Kasumi-1 (cell line): Measurements from ENCODE around the gene PACSIN1.
A peak's percentile ranks its signal among the peaks of the same experiment; 100 is the strongest.

Source experiments
- DNase-seq, 2 experiments: peaks; one replicate each; lab custom pipeline; 2025; lab: John Stamatoyannopoulos, UW

PACSIN1 gene

DNA sequence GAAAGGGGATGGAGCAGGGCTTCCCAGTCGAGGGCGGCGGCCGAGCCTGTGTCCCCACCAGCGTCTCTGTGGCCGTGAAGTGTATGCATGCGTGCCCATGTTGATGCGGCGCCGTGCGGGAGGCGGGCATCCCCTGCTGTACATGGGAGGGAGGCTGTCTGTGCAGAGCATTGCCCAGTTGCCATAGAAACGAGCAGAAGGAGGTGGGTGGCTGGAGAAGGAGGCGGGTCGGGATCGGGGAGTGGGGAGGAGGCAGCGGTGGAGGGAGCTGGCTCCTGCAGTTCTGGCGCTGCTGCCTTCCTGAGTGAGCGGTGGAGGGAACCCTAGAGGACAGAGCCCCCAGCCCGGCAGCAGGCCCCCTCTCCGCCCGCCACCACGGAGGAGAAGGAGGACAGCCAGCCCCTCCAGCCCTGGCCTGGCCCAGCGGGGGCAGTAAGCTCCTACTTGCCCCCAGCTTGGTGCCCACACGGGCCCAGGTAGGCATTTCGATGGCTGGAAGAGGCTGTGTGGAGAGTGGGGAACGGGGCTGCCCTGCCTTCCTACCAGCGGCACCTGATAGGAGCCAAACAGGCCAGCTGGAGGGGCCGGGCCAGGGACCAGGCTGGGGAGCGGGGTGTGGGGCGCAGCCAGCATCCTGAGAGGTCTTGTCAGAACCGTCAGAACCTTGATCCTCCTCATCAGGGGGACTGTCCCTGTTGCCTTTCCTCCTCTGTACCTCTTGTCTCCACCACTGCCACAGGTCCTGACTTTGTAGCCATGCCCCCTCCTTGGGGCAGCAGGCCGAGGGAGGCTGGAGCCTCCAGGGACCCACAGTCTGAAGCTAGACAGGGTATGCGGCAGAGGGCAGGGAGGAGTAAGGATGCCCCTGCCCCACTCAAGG lies 49.0 kb downstream of the PACSIN1 start:
- DNase-seq = no peak

DNA sequence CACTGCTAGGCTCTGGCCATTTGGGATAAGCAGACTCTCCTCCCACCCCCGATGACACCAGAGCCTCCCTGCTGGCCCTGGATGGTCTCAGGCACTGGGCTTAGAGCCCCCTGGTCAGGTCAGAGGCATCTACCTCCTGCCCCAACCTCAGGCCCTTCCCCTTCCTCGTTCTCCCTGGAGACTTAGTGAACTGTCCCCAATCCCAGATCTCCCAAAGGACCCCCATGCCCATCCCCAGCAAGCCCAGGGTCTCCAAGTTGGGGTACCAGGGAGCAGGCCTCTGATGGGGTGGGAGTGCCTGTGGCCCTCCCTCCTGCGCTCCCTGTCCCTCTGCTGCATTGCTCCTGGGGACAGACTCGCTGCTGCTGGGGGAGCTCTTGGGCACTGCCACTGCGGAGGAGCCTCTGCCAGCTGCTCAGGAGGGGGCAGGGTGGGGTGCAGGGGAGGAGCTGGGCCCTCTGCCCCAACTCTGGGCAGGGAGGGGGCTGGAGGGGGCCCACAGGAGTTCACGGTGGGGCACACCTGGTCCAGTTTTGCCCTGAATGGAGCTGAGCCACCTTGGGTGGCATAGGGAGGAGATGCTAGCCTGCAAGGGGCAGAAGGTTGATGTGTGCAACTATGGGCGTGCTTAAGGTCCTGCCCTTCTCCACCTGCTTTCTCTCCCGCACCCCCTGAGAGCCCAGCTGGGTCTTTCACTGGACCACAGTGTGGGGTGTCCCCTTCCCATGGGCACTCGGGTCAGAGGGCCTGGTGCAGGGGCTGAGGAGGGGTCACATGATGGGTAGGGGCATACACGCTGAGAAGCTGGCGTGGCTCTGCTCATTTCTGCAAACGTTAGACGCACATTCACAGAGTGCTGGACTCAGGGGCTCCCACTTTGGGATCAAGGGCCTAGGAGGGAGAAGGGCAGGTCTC lies 49.9 kb downstream of the PACSIN1 start:
- DNase-seq = no peak

GRCh38 chr6:34516391-34517324 lies 50.8 kb downstream of the PACSIN1 start:
- no peak for DNase-seq

DNA sequence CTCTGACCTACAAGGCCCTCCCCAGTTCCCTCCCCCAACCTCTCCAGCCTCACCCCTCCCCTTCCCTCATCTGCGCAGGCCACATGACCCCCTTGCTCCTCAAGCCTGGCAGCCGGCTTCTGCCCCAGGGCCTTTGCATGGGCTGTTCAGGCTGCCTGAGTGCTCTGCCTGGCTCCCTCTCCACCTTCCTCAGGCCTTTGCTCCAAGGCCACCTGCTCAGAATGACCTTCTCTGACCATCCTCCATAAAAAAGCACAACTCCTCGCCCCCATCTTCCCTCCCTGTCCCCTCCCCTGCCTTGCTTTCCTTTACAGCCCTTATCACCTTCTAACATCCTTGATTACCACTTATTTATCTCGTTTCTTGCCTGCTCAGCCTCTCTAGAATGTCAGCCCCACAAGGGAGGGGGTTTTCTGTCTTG lies 51.6 kb downstream of the PACSIN1 start:
- DNase-seq = no peak

GRCh38 chr6:34517966-34518365 lies 52.1 kb downstream of the PACSIN1 start:
- no peak for DNase-seq

GRCh38 chr6:34518669-34519365 lies 52.9 kb downstream of the PACSIN1 start:
- no peak for DNase-seq

GRCh38 chr6:34519971-34520644 lies 54.2 kb downstream of the PACSIN1 start:
- no peak for DNase-seq

DNA sequence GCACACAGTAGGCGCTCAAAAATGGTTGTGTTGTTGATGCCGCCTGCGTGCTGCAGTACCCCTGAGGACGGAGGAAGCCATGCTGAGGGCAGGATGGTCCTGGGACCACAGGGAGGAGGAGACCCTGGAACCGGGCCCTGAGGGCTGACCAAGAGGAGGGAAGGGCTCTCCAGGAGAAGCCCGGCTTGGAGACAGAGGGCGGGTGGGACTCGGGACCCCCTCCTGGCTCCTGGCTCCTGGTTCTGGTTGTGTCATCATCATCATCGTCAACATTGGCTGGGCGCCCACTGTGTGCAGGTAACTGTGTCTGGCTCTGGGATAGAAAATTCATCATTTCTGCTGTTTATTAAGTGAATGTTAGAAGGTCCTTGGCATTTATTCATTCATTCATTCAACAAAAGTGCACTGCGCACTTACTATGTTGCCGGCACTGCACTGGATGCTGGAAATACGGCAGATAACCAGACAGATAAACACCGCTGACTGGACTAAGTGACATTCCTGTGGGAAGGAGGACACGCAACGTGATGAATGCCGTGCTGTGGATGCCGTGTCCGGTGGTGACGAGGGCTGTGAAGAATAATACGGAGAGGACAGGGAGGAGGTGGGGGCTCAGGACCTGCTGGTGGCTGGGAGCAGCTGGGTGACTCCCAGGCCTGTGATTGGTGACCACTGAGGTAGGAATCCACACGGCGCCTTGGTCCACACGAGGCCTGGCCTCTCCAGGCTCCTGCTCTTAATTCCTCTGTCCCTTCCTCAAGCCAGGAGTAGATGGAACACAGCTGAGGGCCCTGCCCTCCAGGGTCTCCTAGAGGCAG lies 55.0 kb downstream of the PACSIN1 start:
- DNase-seq = no peak

DNA sequence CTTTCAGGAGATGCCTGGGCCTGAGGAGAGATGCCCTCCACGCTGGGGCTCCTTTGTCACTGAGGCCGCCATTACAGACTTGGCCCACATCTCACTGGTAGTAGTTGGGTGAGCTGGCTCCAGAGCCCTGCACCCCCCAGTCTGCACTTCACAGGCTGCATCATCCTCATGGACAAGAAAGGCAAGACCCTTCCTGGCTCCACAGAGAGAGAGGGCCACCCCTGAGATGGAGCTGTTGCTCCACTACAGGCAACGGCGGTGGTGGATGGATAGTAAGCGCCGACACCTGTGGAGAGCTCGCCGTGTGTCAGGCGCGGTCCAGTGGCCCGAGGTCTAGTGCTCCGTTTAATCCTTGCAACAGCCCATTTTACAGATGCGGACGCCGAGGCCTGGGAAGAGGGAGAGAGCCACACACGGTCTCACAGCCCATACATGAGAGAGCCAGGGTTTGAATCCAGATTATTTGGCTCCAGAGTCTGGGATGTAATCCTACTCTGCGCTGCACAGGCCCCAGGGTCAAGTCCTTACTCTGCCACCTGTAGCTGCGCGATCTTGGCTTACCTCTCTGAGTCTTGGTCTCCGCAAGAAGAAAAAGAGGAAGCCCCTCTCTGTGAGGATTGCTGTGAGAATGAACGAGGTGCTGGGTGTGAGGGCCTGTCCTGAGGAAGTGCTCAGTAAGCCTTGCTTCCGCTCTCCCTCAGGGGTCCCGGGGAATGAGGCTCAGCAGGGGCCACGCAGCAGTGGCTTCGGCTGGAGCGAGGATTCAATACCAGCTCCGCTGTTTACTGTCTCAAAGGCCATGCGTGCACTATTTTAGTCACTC lies 55.8 kb downstream of the PACSIN1 start:
- peak; percentile 60 to 73 for DNase-seq

DNA sequence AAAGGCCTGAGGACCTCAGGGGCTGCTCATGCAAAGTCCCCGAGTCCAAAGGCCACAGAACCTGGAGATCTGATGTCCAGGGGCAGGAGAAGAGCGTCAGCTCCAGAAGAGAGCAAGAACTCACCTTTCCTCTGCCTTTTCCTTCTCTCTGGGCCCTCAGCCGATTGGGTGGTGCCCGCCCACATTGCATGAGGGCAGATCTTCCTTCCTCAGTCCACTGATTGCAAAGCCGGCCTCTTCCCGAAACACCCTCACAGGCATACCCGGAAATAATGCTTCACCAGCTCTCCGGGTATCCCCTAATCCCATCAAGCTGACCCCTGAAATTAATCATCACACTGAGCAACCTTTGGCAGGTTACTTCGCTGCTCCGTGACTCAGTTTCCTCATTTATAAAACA lies 56.9 kb downstream of the PACSIN1 start:
- no peak for DNase-seq

DNA sequence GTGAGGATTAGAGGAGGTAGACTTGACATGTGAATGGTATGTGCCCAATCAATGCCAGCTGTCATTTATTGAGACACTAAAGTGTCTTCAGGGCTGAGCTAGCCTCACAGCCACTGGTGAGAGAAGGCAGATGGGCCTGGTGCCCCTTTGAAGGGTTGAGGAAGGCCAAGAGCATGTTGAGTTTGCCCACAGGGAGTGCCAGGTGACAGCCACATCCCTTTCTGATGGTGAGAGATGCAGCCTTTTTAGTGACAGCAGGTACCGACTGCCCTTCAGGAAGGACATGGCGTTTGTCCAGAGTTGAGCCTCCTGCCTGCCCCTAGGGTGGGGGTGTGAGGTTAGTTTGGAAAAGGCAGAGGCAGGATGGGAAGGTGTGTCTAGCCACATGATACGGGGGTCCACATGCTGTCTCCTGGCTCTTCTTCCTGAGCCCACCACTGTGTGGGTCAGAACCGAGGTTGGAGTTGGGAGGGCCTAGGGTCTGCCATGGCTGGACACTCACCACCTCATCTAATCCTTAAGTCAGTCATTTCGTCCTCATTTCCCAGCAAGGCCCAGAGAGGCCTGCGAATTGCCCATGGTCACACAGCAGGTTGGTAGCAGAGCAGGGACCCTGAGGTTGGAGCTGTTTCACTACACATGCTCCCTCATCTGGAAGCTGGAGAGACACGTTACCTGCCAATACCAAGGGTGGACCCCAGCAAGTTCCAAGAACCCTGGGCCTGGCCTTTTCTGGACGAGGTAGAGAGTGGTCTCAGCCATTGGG lies 57.7 kb downstream of the PACSIN1 start:
- no peak for DNase-seq

- no peak for DNase-seq
Observed at GRCh38 chr6:34524499-34524898, 58.6 kb downstream of the PACSIN1 start.

- DNase-seq = no peak
Observed at GRCh38 chr6:34524971-34525370, 59.1 kb downstream of the PACSIN1 start.

DNA sequence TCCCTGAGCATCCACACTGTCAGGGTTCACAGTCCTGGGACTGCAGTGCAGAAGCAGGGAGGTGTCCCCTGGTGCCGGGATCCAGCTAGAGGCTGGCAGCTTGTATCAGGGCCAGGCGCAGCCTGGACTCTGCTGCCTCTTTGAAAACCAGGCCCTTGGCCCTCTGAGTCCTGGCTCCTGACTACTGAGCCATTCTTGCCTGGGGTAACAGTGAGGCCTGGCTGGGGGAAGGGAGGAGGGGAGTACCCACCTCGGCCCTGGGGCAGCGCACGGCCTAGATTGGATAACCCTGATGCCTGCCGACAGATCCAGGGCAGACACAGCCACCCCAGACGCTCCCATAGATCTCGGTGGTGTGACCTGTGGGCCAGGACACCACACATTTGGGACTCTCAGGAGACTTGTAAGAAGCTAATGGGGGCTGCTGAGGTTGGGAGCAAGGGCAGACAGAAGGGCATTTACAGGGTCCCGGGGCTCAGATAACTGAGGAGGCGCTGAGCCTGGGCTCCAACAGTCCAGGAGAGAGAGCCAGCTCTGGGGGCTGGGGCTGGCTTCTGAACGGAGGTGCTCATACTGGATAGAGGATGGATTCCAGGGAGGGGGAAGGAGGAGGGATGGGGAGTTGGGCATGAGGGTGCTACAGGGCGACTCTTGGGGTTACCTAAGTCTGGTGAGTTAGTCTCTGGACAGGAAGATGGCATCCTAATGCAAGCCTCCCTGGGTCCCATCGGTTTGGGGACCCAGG lies 59.7 kb downstream of the PACSIN1 start:
- no peak for DNase-seq

GRCh38 chr6:34526241-34526972 lies 60.5 kb downstream of the PACSIN1 start:
- no peak for DNase-seq

GRCh38 chr6:34526992-34527728 lies 61.3 kb downstream of the PACSIN1 start:
- peak; percentile 87 to 90 for DNase-seq
